Measurements from ENCODE around the gene STK32C.

Gene STK32C

DNA sequence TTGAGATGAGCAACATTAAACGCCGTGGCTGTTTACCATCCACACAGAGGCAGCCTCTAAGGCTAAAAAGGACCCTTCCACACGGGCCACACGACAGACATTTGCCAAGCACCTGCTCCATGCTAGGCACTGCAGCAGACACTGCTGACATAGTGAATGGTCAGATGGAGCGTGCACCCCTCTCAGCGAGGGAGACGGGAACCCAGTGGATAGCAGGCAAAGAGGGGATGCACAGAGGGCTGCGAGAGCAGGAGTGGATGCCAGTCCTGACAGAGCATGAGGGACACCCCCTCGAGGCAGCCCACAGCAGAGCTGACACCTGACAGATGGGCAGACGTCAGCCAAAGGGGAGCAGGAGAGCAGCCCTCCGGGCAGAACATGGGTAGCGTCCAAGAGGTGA is 5.6 kb upstream of the STK32C start:
- TF ChIP-seq, protein P1, sequence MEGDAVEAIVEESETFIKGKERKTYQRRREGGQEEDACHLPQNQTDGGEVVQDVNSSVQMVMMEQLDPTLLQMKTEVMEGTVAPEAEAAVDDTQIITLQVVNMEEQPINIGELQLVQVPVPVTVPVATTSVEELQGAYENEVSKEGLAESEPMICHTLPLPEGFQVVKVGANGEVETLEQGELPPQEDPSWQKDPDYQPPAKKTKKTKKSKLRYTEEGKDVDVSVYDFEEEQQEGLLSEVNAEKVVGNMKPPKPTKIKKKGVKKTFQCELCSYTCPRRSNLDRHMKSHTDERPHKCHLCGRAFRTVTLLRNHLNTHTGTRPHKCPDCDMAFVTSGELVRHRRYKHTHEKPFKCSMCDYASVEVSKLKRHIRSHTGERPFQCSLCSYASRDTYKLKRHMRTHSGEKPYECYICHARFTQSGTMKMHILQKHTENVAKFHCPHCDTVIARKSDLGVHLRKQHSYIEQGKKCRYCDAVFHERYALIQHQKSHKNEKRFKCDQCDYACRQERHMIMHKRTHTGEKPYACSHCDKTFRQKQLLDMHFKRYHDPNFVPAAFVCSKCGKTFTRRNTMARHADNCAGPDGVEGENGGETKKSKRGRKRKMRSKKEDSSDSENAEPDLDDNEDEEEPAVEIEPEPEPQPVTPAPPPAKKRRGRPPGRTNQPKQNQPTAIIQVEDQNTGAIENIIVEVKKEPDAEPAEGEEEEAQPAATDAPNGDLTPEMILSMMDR (IDR thresholded peaks at IDR 0.05; ENCODE audit: insufficient read depth, low read depth, low read length, missing control alignments), result no peak
- DNase-seq (ENCODE audit: low read depth), result no peak
- H3K4me3 ChIP-seq (ENCODE audit: low read depth, low read length), result no peak overlapping the region

DNA sequence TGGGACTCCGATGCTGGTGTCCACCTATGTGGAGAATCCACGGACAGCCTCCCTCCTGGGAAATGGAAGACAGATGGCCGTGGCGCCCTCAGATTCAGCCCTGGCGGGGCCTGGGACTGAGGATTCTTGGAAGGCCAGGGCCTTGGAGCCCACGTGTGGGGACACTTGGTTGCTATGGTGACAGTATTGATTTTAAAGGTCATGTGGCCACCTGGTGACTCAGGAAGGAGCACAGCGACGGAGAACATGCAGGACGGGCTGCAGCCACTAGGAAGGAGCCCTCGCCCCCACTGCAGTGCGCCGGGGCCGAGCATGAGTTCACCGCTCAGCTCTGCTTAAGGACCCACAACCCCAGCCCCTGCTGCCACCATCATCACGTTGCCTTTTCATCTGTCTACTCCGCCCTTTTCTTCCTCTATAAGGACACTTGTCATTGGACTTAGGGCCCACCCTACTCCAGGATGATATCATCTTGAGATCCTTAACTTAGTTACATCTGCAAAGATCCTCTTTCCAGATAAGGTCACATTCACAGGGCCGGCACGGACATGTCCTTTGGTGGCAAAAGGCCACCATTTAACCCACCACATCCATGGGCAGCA is 3.7 kb upstream of the STK32C start:
- no peak overlapping the region for H3K4me3 ChIP-seq (ENCODE audit: low read depth, low read length)
- TF ChIP-seq, protein P1 (IDR thresholded peaks at IDR 0.05; ENCODE audit: insufficient read depth, low read depth, low read length, missing control alignments), result no peak
- DNase-seq (ENCODE audit: low read depth), result no peak

DNA sequence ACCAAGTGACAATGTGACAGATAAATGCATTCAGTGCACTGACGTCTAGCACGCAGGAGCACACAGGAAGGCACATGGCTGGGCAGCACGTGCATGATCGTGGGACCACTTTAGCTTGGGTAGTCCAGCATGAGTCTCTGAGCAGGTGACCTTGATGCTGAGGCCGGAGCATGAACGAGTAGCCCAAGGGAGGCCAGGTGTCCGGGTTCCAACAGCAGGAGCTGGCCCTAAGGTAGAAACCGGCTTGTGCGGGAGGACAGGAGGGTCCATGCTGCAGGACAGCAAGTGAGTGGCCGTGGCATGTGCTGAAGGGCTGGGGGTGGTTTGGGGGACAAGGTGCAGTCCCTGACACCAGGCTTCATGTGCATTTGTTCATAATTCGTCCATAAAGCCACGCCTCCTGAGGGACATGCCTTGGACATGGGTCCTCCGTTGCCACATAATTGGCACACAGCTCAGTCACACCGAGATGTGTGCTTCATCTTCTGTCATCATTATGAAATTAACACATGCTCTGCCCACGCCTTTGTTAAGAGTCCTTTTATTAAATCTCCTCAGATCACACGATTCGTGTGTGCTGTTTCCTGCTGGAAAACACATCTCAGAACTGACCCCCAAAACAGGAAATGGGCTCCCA is 3.1 kb upstream of the STK32C start:
- TF ChIP-seq, protein P1 (IDR thresholded peaks at IDR 0.05; ENCODE audit: insufficient read depth, low read depth, low read length, missing control alignments), result no peak
- no peak overlapping the region for H3K4me3 ChIP-seq (ENCODE audit: low read depth, low read length)
- no peak for DNase-seq (ENCODE audit: low read depth)

DNA sequence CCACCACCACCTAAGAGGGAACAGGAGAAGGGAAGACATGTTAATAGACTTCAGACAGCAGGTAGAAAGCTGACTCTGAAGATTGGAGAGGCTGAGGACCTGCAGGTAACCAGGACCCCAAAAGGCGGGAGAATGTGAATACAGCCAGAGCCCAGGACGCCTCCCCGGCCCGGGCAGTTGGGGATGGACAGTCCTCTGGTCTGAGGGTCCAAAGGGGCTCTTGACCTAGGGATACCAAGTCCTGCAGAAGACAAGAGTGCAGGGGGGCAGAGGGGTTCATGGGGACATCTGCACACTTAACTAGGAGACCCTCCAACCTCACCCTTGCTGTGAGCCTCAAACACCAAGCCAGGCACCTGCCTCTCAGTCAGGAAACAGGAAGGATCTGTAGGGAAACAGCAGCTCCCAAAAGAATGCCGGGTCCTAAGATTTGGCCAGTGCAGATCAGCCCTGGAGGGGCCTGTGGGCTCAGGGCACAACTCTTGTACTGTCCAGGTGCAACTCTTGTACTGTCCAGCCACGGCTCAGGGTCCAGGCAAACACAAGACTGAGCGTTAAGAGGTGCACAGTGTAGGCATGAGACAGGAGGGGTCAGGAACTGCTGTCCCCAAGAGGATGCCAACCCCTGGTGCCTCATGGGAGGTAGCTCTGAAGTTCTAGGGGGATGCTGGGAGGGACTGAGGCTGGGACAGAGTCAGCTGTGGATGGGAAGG is 2.3 kb upstream of the STK32C start:
- no peak overlapping the region for H3K4me3 ChIP-seq (ENCODE audit: low read depth, low read length)
- no peak for DNase-seq (ENCODE audit: low read depth)
- TF ChIP-seq, protein P1 (IDR thresholded peaks at IDR 0.05; ENCODE audit: insufficient read depth, low read depth, low read length, missing control alignments), result no peak

DNA sequence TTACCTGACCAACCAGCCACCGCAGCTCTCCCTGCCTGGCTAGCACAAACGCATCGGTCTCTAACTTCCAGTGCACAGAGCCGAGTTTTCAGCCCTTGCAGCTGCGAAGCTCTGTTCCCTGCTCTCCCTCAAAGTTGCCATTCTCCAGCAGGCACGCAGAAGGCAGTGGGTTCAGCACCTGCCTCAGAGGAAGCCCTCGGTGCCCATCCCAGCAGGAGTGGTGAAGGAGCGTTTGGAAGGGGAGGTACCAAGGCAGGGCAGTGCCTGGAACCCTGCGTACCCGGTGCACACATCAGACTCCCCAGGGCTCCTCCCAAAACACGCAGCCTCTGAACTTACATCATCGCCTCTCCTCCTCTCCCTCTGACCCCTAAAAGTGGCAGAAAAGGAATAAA is 1.7 kb upstream of the STK32C start:
- no peak overlapping the region for H3K4me3 ChIP-seq (ENCODE audit: low read depth, low read length)
- DNase-seq (ENCODE audit: low read depth), result no peak
- TF ChIP-seq, protein P1 (IDR thresholded peaks at IDR 0.05; ENCODE audit: insufficient read depth, low read depth, low read length, missing control alignments), result no peak

DNA sequence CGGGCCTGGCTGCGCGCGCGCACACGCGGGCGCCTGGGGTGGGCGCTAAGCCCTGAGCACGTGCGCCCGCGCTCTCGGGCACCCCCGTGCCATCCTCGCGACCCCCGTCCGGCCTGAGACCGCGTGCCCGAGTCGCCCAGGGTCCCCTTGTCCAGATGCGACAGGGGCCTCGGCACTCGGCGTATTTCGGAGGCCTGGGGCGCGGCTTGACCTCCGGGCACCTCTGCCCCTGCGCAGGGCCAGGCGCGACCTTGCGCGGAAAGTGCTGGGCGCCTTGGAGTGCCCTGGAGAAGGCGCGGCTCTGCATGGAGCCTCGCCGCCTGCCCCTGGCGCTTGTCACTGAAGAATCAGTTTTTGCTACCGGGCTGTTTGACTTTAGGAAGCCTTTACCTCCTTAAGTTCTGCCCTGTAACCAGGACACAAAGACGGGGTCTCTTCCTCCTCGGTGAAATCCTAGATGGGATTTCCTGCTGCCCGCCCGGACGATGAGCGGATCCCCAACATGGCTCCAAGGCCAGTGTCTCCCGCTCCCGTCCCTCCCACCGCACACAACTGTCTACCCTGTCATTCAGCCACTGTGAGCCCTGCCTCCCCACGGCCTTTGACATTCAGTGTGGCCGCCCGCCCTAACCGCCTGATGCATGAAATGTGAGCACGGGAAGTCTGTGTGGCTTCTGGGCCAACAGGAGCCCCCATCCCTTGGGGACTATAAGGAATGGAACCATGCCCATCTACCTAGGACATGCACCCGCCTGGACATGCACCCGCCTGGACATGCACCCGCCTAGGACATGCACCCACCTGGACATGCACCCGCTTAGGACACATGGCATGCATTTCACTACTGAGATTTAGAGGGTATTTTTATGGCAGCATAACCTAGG is 1.1 kb upstream of the STK32C start:
- peak overlapping the region; percentile 62 for H3K4me3 ChIP-seq (ENCODE audit: low read depth, low read length)
- TF ChIP-seq, protein P1 (IDR thresholded peaks at IDR 0.05; ENCODE audit: insufficient read depth, low read depth, low read length, missing control alignments), result no peak

More for the DNA sequence above, 1.1 kb upstream of the STK32C start:
- no peak for DNase-seq (ENCODE audit: low read depth)

Data from GM12865 (cell line).